ENCODE measurements around the gene RAD9A.

Gene RAD9A

DNA sequence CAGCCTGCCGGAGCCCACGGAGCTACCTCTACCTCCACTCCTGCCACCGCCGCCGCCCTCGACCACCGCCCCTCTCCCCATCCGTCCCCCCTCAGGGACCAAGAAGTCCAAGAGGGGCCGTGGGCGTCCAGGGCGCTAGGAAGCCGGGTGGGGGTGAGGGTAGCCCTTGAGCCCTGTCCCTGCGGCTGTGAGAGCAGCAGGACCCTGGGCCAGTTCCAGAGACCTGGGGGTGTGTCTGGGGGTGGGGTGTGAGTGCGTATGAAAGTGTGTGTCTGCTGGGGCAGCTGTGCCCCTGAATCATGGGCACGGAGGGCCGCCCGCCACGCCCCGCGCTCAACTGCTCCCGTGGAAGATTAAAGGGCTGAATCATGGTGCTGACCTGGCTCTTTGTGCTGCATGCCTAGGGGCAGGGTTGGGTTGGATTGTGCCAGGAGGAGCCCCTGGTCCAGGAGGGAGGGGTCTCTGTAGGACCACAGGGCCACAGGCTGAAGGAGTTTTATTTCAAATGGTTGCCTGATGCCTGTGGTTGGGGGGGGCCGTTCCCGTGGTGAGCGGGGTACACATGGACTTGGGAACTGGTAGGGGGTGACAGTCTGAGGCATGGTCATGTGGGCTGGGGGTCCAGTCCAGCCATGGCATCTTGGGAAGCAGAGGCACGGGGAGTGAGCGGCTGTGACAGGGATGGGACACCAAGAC lies 43.4 kb downstream of the RAD9A start:
- Histone ChIP-seq H3K36me3 (replicated peaks; ENCODE audit: insufficient read depth, low read length) (no peaks in the 10 kb centered on the region; the same call in 1 of the 2 replicates), H3K27me3 (replicated peaks; ENCODE audit: insufficient read depth, low read length) (no peaks in the 10 kb centered on the region), H3K9ac (ENCODE audit: low read length) (no peak overlapping the region), H4K20me1 (ENCODE audit: insufficient read depth, low read length) (no peaks in the 10 kb centered on the region), H3K9me3 (replicated peaks; ENCODE audit: insufficient read depth, low read length) (no peaks in the 10 kb centered on the region), H3K27ac (ENCODE audit: low read length) (no peak overlapping the region), H3K79me2 (ENCODE audit: low read length) (peaks cover 14% of the 10 kb centered on the region), H3F3A (ENCODE audit: insufficient read depth, low read length) (no peaks in the 10 kb centered on the region), H3K4me2 (ENCODE audit: low read depth, low read length) (no peak overlapping the region), H3K4me1 (ENCODE audit: low read length) (no peaks in the 10 kb centered on the region), H3K4me3 (ENCODE audit: low read length) (no peak overlapping the region), H2AFZ (ENCODE audit: low read length) (no peak overlapping the region), H3K9me2 (replicated peaks; ENCODE audit: insufficient read depth, low read length) (no peaks in the 10 kb centered on the region)
- TF ChIP-seq EZH2phosphoT487 (IDR thresholded peaks at IDR 0.05; ENCODE audit: low read length) (no peak), CTCF (IDR thresholded peaks at IDR 0.05; ENCODE audit: low read length) (no peak), EZH2 (optimal IDR thresholded peaks at IDR 0.05; ENCODE audit: low read depth, low read length) (no peak)
- DNase-seq: no peak

DNA sequence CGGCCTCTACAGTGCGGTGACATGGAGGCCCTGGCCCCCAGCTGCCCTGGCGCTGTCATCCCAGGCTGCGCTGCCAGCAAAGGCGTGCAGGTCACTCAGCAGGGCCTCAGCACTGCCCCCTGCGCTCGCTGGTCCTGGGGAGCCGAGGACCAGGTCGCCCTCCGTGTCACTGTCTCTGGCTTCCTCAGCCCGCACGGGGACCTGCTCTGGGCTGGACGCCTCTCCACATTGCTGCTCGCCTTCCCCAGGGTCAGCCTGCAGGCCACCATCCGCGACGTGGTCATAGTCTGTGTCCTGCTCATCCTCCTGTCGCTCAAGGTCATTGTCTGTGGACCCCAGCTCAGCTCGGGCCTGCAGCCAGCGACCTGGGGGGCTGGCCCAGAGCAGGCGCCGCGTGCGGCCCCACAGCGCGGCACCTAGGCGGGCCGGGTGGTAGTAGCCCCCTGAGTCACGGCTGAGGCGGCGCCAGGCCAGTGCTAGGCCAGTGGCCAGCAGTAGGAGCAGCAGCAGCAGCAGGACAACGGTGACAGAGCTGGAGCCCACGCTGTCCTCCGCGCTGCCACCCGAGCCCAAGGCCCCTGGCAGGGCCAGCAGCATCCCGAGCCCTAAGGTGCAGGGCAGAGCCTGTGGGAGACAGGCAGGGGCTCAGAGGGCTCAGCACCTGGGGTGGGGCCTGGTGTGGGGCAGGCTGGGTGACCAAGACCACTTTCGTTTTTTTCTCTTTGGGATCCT lies 44.1 kb downstream of the RAD9A start:
- H3K9ac ChIP-seq (ENCODE audit: low read length): no peak overlapping the region

GRCh38 chr11:67436459-67437081 lies 44.8 kb downstream of the RAD9A start:
- DNase-seq: no peak
- H3K9me3 ChIP-seq (replicated peaks; ENCODE audit: insufficient read depth, low read length): no peaks in the 10 kb centered on the region
- H3K4me3 ChIP-seq (ENCODE audit: low read length): no peak overlapping the region
- no peak overlapping the region for H3K4me2 ChIP-seq (ENCODE audit: low read depth, low read length)
- H4K20me1 ChIP-seq (ENCODE audit: insufficient read depth, low read length): no peaks in the 10 kb centered on the region
- no peak overlapping the region for H3K9ac ChIP-seq (ENCODE audit: low read length)
- no peaks in the 10 kb centered on the region for H3K27me3 ChIP-seq (replicated peaks; ENCODE audit: insufficient read depth, low read length)
- no peaks in the 10 kb centered on the region; the same call in 1 of the 2 replicates for H3K36me3 ChIP-seq (replicated peaks; ENCODE audit: insufficient read depth, low read length)
- no peaks in the 10 kb centered on the region for H3K4me1 ChIP-seq (ENCODE audit: low read length)
- H3K27ac ChIP-seq (ENCODE audit: low read length): no peak overlapping the region
- no peak overlapping the region for H2AFZ ChIP-seq (ENCODE audit: low read length)
- H3K9me2 ChIP-seq (replicated peaks; ENCODE audit: insufficient read depth, low read length): no peaks in the 10 kb centered on the region
- H3K79me2 ChIP-seq (ENCODE audit: low read length): peaks cover 3% of the 10 kb centered on the region; the same call in 1 of the 2 replicates
- no peak for TF ChIP-seq EZH2 (optimal IDR thresholded peaks at IDR 0.05; ENCODE audit: low read depth, low read length)
- TF ChIP-seq EZH2phosphoT487 (IDR thresholded peaks at IDR 0.05; ENCODE audit: low read length): no peak
- no peak for TF ChIP-seq CTCF (IDR thresholded peaks at IDR 0.05; ENCODE audit: low read length)
- no peaks in the 10 kb centered on the region for H3F3A ChIP-seq (ENCODE audit: insufficient read depth, low read length)

More for the DNA sequence above, 44.1 kb downstream of the RAD9A start:
- Histone ChIP-seq H3K4me1 (ENCODE audit: low read length) (no peaks in the 10 kb centered on the region), H3K79me2 (ENCODE audit: low read length) (peaks cover 8% of the 10 kb centered on the region; the same call in 1 of the 2 replicates), H3K9me3 (replicated peaks; ENCODE audit: insufficient read depth, low read length) (no peaks in the 10 kb centered on the region), H3K27me3 (replicated peaks; ENCODE audit: insufficient read depth, low read length) (no peaks in the 10 kb centered on the region), H3K36me3 (replicated peaks; ENCODE audit: insufficient read depth, low read length) (no peaks in the 10 kb centered on the region; the same call in 1 of the 2 replicates), H3K9me2 (replicated peaks; ENCODE audit: insufficient read depth, low read length) (no peaks in the 10 kb centered on the region), H3K4me2 (ENCODE audit: low read depth, low read length) (no peak overlapping the region), H3K4me3 (ENCODE audit: low read length) (no peak overlapping the region), H2AFZ (ENCODE audit: low read length) (no peak overlapping the region), H3F3A (ENCODE audit: insufficient read depth, low read length) (no peaks in the 10 kb centered on the region), H4K20me1 (ENCODE audit: insufficient read depth, low read length) (no peaks in the 10 kb centered on the region), H3K27ac (ENCODE audit: low read length) (no peak overlapping the region)
- no peak for DNase-seq
- TF ChIP-seq EZH2 (optimal IDR thresholded peaks at IDR 0.05; ENCODE audit: low read depth, low read length) (no peak), EZH2phosphoT487 (IDR thresholded peaks at IDR 0.05; ENCODE audit: low read length) (no peak), CTCF (IDR thresholded peaks at IDR 0.05; ENCODE audit: low read length) (no peak)
